NCI-H748 treated with DMSO at 0.1 percent for 48 hours (cell line): ENCODE results near the gene ITGB1BP1.

Experiments
- DNase-seq: peaks from one replicate; lab custom pipeline; 2025; lab: John Stamatoyannopoulos, UW

Gene ITGB1BP1

DNA sequence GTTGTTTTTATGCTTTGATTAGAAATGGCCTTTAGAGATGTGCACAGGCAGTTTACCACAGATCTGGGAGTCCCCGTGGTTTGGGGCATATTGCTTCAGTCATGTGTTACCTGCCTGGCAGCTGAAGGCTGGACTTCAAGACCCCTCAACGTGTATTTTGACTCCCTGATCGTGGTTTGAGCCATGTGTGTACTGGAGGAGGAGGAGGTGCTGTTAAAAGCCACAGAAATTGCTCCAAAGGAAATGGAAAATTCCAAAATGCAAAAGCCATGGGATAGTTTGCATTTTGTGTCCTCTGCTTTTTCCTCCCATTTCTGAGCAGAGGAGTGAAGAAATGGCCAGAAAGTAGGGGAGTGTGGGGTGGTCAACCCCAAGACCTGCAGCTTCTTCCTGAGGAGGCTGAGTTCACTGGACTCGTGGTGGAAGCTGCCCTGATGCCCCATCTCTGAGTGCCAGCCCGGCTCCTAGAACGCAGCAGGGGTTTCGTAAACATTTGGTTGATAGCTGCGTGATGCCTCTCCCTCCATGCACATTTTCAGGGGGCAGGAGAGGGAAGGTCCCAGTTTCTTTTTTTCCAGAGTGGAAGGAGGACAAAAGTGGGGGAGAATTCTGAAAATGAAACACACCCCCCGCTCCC lies 45.7 kb downstream of the ITGB1BP1 start:
- no peak for DNase-seq

- no peak for DNase-seq
Observed at GRCh38 chr2:9375857-9376428, 47.4 kb downstream of the ITGB1BP1 start.

DNA sequence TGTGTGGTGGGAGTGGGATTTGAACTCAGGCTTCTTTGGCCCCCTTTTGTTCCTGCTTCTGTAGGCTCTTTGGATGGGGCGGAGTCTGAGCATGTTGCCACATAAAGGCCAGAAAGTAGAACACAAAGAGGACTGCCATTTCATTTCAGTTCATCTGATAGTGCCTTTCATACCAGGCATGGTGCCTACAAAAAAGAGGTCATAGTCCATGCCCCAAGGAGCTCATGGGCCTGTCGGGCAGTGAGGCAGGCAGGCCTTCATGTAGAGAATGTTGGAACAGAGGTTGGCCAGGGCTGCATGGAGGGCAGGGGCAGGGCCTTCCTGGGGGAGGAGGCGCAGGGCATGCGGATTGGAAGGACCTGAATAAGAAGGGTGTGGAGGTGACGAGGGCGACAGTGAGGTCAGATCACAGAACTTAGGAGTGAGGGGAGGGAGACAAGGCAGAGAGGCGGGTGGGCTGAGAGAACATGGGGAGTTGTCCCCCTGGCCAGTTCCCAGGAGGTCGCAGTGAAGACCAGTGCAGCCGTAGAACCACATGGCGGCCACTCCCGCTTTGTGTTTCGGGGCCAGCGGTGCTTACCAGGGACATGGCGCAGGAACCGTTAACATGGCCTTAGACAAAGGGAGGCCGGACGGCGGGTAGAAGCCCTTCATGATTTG lies 49.1 kb downstream of the ITGB1BP1 start:
- DNase-seq = no peak

DNA sequence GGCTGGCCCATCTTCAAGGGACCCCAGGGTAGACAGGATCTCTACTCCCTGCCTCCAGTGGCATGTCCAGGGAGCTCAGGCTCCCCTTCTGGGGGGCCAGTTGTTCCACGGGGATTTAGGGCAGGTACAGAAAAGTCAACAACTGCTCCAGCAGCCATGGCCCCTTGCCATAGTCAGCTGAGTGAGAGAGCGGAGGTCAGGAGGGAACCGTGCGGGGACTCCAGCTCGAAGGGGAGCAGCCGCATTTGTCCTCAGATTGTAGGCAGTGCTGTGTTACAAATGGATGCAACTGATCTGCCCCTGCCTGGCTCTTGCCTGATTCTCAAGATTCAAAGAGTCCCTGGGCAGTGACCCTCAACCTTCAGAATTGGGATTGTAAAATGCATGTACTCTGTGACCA lies 49.9 kb downstream of the ITGB1BP1 start:
- DNase-seq = no peak

DNA sequence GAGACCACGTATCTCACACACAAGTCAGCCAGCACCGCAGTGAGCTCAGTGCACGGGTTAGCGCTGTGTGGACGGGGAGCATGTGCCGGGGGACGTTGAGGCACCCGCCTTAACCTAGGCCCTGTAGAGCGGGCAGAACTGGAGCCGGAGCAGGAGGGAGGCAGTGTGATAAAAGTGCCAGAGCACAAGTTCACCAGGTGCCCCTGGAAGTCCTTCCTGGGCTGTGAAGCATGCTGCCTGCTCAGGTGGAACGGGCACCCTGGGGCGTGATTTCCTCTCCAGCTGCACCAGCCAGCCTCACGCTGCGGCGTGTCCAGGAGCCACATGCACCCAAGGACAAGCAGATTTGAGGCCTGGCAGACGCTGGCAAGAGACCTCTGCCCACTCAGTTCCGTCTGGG lies 50.3 kb downstream of the ITGB1BP1 start:
- DNase-seq = no peak

DNA sequence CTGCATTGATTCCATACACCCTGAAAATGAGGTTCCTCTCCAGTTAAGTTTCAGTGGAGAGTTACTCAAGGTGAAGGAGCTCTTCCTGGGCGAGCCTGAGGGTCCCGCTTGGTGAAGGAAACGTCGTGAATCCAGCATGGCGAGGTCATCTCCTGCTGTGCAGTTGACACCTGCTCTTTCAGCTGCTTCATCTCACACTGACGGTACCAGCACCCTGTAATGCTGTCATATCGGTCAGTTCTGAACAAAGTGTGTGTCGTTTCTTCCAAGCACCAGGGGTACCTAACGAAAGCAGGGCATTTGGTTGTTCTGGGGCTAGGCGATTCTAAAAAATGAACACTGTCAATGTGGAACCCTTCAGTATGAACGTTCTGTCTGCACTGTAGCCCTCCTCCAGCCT lies 52.6 kb downstream of the ITGB1BP1 start:
- no peak for DNase-seq

- DNase-seq = no peak
Observed at GRCh38 chr2:9366026-9366425, 57.3 kb downstream of the ITGB1BP1 start.

DNA sequence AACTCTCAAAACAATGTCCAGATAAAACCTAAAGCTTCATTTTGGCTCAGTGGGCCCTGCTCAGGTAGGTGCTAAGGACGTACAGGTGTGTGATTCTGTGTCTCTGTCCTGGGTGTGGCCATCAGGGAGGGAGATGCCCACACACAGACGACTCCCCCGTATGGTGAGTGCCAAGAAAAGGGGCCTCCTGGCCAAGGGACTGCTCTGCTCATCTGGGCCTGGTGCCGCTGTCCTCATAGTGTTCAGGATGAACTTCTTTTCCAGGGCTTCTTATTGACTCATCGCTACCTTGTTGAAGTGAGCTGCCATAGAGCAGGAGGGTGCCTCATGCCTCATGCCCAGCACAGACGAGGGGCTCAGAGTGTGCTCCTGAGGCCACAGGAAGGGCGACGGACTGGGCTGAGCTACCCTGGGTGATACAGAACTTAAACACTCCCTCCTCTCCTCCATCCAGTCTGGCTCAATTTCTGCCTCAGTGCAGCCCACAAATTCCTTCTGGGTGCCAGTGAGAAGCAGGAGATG lies 57.8 kb downstream of the ITGB1BP1 start:
- no peak for DNase-seq

DNA sequence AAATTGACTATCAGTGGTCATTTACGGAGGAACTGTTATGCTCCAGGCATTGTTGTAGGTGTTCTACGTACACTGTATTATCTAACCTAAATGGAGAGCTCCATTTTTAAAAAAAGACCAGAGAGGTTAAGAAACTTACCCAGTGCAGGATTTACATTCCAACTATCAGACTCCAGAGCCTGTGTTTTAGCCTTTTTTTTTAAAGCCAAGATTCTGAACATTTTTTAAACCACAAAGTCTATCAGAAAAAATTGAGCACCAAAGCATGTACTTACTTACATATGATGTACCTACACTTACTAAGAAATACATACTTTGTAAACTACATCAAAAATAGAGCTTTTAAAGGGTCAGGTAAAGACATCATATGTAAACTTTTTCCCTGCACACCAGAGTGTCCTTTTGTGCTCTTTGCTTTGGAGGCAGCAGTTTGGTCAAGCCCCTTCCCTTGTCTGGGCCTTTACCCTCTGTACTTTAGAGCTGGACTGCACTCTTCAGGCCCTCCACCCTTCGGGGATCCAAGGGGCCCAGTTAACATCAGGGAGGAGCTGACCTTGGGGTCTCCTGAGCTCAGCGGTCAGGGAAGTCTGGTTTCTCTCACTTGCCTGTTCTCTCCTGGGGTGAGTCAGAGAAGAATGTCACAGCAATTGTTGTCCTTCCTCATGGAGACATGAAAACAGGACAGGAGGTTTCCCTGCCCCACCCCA lies 58.4 kb downstream of the ITGB1BP1 start:
- DNase-seq = no peak

DNA sequence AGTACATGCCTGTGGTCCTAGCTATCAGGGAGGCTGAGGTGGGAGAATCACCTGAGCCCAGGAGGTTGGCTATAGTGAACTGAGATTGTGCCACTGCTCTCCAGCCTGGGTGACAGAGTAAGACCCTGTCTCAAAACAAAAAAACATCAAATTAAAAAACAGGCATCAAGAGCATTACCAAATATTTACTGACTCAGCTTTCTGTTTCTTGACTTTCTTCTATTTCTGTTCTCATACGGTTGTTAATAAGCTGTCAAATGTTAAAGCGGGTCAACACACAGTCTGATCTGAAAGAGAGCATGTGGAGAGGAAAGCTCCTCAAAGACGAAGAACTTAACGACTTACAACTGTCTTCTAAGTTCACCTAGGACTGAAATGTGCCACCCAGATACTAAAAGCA lies 59.0 kb downstream of the ITGB1BP1 start:
- no peak for DNase-seq

- no peak for DNase-seq
Observed at GRCh38 chr2:9360701-9361100, 62.6 kb downstream of the ITGB1BP1 start.

- DNase-seq = no peak
Observed at GRCh38 chr2:9360110-9360509, 63.2 kb downstream of the ITGB1BP1 start.

DNA sequence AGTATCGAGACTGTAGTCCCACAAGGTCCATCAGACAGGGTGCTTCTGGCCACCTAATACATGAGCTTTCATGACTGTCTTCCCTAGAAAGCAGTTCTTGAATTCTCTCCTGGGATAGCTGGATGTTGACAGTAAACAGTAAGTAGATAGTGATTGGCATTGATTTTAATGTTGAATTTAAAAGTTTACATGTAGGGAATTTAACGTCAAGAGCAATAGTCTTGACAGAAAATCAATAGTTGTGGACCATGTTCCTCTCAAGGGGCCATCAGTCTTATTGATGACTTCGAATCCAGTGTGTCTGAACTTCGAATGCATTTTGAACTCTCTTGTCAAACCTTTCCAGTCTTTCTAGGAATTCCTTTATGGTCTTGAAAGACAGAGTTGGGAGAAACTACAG lies 63.9 kb downstream of the ITGB1BP1 start:
- DNase-seq = no peak

DNA sequence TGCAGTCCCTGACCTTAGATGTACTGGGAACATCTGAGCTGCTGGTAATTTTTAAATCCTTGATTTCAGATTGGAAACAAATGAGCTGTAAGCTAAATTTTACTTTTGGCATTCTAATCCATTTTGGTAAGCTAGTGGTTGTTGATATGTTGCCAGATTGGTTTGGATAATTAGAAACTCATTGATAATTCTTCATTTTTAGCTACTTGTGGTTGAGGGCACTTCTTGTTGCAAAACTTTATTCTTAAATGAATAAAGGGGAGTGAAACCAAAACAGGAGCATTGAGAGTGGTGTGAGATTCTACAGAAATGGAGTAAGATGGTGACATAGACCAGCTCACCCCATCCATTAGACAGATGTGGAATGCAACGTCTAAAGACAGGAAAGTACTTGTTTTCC lies 64.5 kb downstream of the ITGB1BP1 start:
- no peak for DNase-seq

GRCh38 chr2:9356261-9356660 lies 67.1 kb downstream of the ITGB1BP1 start:
- no peak for DNase-seq

DNA sequence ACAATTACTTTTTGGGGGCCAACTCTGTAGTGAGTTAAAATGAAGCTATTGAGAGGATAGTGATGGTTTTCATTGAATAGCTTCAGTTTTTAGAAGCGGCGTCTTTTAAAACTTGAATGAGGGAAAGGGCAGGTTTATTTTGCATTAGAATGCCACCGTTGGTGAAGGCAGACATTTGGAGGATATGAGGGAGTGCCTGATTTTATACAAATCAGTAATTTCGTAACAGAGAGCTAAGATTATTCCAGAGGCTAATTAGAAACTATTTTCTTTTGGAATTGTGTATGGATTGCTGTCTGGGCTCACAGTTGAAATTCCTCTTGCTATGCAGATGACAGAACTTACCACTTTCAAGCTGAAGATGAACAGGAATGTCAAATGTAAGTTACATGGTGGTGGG lies 67.6 kb downstream of the ITGB1BP1 start:
- no peak for DNase-seq

DNA sequence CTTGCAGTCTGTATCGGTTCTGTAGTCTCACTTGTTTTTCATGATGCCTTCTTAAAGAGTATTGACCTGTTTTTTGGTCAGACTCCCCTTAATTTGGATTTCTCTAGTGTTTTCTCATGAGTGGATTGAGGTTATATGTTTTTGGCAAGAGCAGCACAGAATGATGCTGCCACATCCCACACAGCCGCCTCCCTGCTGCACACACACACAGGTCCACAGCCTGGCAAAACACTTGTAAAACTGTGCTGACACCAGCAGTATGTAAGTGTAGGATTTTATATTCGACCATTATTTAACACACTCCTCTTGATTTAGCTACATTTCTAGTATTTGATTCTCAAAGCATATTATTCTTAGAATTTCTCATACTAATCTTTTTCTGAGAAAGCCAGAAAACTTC lies 68.1 kb downstream of the ITGB1BP1 start:
- no peak for DNase-seq

- DNase-seq = no peak
Observed at GRCh38 chr2:9354318-9354717, 69.0 kb downstream of the ITGB1BP1 start.
